Retinal pigment epithelial cell (primary cell): ENCODE data around the gene METAP1.
A peak's percentile ranks its signal among the peaks of the same experiment; 100 is the strongest.

Experiments used
- DNase-seq: peaks from one replicate; pipeline ENCODE4 v3.0.0-alpha.2; 2010; ENCODE audit warnings: low read depth
- H3K4me3 ChIP-seq: 2 replicates; pipeline ENCODE4 v1.5.1; 2011; ENCODE audit warnings: mild to moderate bottlenecking, low read length, control low read depth, moderate library complexity
- TF ChIP-seq, protein P1 (sequence below): conservative IDR thresholded peaks from 2 replicates; pipeline ENCODE4 v1.5.1; 2011; ENCODE audit warnings: low read depth, low read length, control low read depth, inconsistent platforms

METAP1 gene

DNA sequence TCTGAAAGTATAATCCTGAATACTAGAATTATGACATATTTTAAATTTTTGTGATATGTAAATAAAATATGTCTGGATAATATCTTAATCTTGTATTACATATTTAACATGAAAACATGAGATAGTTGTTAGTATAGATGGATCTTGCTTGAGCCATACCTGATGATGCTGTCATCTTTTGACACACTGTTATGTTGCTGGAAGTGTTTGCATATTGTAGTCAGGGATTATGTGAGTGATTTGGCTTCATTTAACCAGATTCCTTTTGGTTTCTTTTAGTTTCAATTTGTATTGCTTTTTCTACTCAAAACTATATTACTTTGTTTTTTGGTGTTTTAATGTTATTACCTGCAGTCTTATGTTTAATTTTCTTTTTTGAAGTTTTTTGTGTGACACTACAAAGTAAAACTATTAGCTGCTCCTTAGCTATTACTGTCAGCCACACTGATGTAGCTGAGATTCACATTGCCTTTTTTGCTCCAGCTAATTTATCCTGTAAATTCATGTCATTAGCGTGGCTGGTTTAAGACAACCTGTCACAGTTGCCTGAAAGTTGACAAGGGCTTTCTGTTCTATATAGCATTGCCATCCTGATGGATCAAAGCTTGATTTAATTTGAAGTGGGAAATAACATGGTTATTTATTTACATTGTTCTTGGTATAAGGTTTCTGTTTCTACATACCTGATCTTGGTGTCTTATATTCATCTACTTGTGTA, 33.7 kb downstream of the METAP1 start:
- H3K4me3 ChIP-seq: no peak overlapping the region
- no peak for DNase-seq
- TF ChIP-seq, protein P1, sequence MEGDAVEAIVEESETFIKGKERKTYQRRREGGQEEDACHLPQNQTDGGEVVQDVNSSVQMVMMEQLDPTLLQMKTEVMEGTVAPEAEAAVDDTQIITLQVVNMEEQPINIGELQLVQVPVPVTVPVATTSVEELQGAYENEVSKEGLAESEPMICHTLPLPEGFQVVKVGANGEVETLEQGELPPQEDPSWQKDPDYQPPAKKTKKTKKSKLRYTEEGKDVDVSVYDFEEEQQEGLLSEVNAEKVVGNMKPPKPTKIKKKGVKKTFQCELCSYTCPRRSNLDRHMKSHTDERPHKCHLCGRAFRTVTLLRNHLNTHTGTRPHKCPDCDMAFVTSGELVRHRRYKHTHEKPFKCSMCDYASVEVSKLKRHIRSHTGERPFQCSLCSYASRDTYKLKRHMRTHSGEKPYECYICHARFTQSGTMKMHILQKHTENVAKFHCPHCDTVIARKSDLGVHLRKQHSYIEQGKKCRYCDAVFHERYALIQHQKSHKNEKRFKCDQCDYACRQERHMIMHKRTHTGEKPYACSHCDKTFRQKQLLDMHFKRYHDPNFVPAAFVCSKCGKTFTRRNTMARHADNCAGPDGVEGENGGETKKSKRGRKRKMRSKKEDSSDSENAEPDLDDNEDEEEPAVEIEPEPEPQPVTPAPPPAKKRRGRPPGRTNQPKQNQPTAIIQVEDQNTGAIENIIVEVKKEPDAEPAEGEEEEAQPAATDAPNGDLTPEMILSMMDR: no peak

DNA sequence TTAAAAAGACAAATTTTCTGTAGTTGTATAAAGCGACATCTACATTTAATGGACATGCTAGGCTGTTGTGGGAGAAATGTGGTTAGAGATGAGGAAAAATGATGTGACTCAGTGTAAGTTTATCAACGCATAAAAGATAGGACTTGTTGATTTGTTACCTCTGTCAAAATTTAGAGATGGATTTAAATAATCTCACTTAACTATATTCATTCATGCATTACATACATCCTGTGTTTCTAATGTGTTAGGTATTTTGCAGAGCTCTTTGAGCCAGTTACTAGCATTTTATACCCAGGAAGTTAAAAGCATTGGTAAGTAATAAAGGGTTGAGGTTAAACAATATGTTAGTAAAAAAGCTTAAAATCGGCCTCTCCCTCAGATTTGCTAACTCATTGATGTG, 34.3 kb downstream of the METAP1 start:
- TF ChIP-seq, protein P1: no peak
- H3K4me3 ChIP-seq: no peak overlapping the region
- peak; percentile 24 for DNase-seq

GRCh38 chr4:99033956-99034355, 38.4 kb downstream of the METAP1 start:
- no peak for DNase-seq
- H3K4me3 ChIP-seq: no peak overlapping the region
- TF ChIP-seq, protein P1: no peak

- no peak overlapping the region for H3K4me3 ChIP-seq
- DNase-seq: no peak
- TF ChIP-seq, protein P1: no peak
These were observed 42.7 kb downstream of the METAP1 start for GRCh38 chr4:99038213-99038612.

GRCh38 chr4:99043346-99043745, 47.8 kb downstream of the METAP1 start:
- TF ChIP-seq, protein P1: no peak
- DNase-seq: no peak
- H3K4me3 ChIP-seq: no peak overlapping the region

GRCh38 chr4:99047710-99048109, 52.2 kb downstream of the METAP1 start:
- TF ChIP-seq, protein P1: peak; percentile 12
- no peak overlapping the region for H3K4me3 ChIP-seq
- no peak for DNase-seq

GRCh38 chr4:99052902-99053301, 57.4 kb downstream of the METAP1 start:
- no peak overlapping the region for H3K4me3 ChIP-seq
- TF ChIP-seq, protein P1: no peak
- no peak for DNase-seq
